HepG2 (cell line): ENCODE data around the gene STK38L. TPM values are rescaled to one million over a fixed set of nuclear protein-coding genes. Genes with fewer than 3 reads are reported as not detected.

Experiments
- DDIT3 ChIP-seq: sonication (generic); formaldehyde crosslinking; IDR thresholded peaks from 2 replicates; pipeline ENCODE4 v1.4.0; 2020; ENCODE audit warnings: mild to moderate bottlenecking, missing genetic modification reagents
- FOSL1 ChIP-seq: sonication (generic); formaldehyde crosslinking; IDR thresholded peaks from 2 replicates; pipeline ENCODE4 v1.9.0; 2021; ENCODE audit warnings: missing genetic modification reagents, borderline replicate concordance
- FOXO4 ChIP-seq: sonication (generic); formaldehyde crosslinking; conservative IDR thresholded peaks from 2 replicates; pipeline ENCODE4 v1.8.1; 2023; ENCODE audit warnings: missing genetic modification reagents
- GABPA ChIP-seq, 2 experiments: IDR thresholded peaks; 2 replicates each; pipeline ENCODE4 v1.6.1; 2011 to 2016; ENCODE audit warnings: low read depth in 2 of 2, low read length in 1 of 2, missing biosample characterization in 1 of 2, missing genetic modification characterization in 1 of 2
- KLF12 ChIP-seq: sonication (generic); formaldehyde crosslinking; IDR thresholded peaks from 2 replicates; pipeline ENCODE4 v1.4.0; 2020; ENCODE audit warnings: missing genetic modification reagents, borderline replicate concordance
- NFIC ChIP-seq: IDR thresholded peaks from 2 replicates; pipeline ENCODE4 v1.6.1; 2012; ENCODE audit warnings: mild to moderate bottlenecking, low read length, inconsistent platforms
- RAD21 ChIP-seq: fragments of 450-650 bp; formaldehyde crosslinking; IDR thresholded peaks from 2 replicates; pipeline ENCODE4 v1.5.0; 2020; ENCODE audit warnings: mild to moderate bottlenecking
- TFDP1 ChIP-seq: IDR thresholded peaks from 2 replicates; pipeline ENCODE4 v1.6.1; 2016; ENCODE audit warnings: missing compliant biosample characterization, missing genetic modification reagents, borderline replicate concordance
- ZGPAT ChIP-seq: IDR thresholded peaks from 2 replicates; pipeline ENCODE4 v1.6.1; 2016; ENCODE audit warnings: mild to moderate bottlenecking
- ZNF318 ChIP-seq: sonication (generic); formaldehyde crosslinking; IDR thresholded peaks from 2 replicates; pipeline ENCODE4 v1.4.0; 2020; ENCODE audit warnings: mild to moderate bottlenecking, missing genetic modification reagents
- polyA plus RNA-seq, 8 experiments: library from polyadenylated mRNA; depleted of rRNA in 3 of 8; stranded (reverse) in 7 of 8; unstranded in 1 of 8; fragments of >200 nt; fragmentation: Illumina TruSeq in 4 of 8; extraction: Trizol in 4 of 8; gene quantifications; 2 replicates each; pipeline versions ENCODE4 v1.2.1 to v1.2.3, GENCODE V29; 2011 to 2016; ENCODE audit warnings: low read depth in 4 of 8, missing spikeins in 1 of 8, mixed read lengths in 1 of 8; ENCODE audit not compliant: insufficient read depth in 1 of 8
- total RNA-seq, 5 experiments: library from RNA; depleted of rRNA; stranded (reverse); fragments of >200 nt; fragmentation: Illumina TruSeq; extraction: Trizol; gene quantifications; 2 replicates each; pipeline ENCODE4 v1.2.3, GENCODE V29; 2016; ENCODE audit warnings: low read depth in 1 of 5
- TF ChIP-seq, protein P1 (sequence below): sonication (generic); formaldehyde crosslinking; IDR thresholded peaks from 2 replicates; pipeline ENCODE4 v1.9.0; 2022; ENCODE audit warnings: missing genetic modification reagents, mild to moderate bottlenecking, borderline replicate concordance

The STK38L gene
- total and polyA plus RNA-seq, 2 of the 13 experiments (the other 11 are each of a cell fraction or from before 2014, with no cell fraction given): 6.1 to 26.4 TPM

DNA sequence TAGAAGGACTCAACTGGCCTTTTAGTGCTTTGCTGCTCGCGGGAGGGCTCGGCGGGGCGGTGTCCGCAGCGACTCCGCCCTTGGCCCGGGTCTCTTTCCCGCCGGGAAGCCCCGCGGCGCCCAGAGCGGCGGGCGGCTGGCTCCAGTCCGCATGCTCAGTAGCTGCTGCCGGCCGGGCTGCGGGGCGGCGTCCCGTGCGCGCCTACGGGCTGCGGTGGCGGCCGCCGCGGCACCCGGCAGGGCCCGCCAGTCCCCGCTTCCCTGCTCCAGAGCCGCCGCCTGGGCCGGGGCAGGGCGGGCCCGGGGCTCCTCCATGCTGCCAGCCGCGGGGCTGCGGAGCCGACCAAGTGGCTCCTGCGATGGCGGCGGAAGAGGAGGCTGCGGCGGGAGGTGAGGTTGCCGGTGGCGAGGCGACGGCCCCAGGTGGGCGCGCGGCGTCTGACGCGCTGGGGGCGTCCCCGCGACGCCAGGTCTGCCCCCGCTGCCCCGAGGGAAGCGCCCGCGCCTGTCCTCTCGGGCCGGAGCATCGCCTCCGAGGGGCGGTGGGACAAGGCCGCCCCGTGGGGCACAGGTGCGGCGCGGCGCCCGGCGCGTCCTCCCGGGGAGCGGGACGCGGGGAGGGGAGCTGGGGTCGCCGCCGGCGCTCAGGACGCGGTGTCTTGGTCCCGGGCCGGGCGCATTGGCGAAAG is 88.8 kb downstream of the STK38L start, which contains the start of gene BMAL2 (continued):
- TF ChIP-seq ZNF318 (CRISPR knock-in tag): no peak
- TF ChIP-seq, protein P1, sequence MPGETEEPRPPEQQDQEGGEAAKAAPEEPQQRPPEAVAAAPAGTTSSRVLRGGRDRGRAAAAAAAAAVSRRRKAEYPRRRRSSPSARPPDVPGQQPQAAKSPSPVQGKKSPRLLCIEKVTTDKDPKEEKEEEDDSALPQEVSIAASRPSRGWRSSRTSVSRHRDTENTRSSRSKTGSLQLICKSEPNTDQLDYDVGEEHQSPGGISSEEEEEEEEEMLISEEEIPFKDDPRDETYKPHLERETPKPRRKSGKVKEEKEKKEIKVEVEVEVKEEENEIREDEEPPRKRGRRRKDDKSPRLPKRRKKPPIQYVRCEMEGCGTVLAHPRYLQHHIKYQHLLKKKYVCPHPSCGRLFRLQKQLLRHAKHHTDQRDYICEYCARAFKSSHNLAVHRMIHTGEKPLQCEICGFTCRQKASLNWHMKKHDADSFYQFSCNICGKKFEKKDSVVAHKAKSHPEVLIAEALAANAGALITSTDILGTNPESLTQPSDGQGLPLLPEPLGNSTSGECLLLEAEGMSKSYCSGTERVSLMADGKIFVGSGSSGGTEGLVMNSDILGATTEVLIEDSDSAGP: no peak
- 0 out of 2 replicates have a peak, but pooled peaks have one; percentile 22 for TF ChIP-seq KLF12 (CRISPR knock-in tag)
- peak; percentile 67; the same call in 1 of the 2 replicates for TF ChIP-seq TFDP1 (CRISPR knock-in tag)
- TF ChIP-seq ZGPAT (CRISPR knock-in tag): no peak
- TF ChIP-seq FOSL1: no peak
- no peak for TF ChIP-seq FOXO4 (CRISPR knock-in tag)
- no peak for TF ChIP-seq DDIT3 (CRISPR knock-in tag)
- 0 out of 2 replicates have a peak, but pooled peaks have one; percentile 10 for TF ChIP-seq RAD21
- no peak for TF ChIP-seq GABPA (IDR thresholded peaks at IDR 0.05; ENCODE audit: low read depth, low read length)
- no peak for TF ChIP-seq GABPA (CRISPR knock-in tag; IDR thresholded peaks at IDR 0.05; ENCODE audit: low read depth)
- no peak for TF ChIP-seq NFIC
